Epithelial cell of proximal tubule (primary cell): ENCODE results near the gene MAEL. TPM values are rescaled to one million over a fixed set of nuclear protein-coding genes. Genes with fewer than 3 reads are reported as not detected.
A peak's percentile ranks its signal among the peaks of the same experiment; 100 is the strongest.

Experiments used
- DNase-seq: peaks from one replicate; pipeline ENCODE4 v3.0.0-alpha.2; 2011; ENCODE audit warnings: low read depth
- H3K4me3 ChIP-seq: 2 replicates; pipeline ENCODE4 v1.5.1; 2011; ENCODE audit warnings: low read depth, mild to moderate bottlenecking, low read length
- CTCF ChIP-seq: conservative IDR thresholded peaks from 2 replicates; pipeline ENCODE4 v1.5.1; 2012; ENCODE audit warnings: low read depth, mild to moderate bottlenecking, low read length
- total RNA-seq: library from RNA; depleted of rRNA; stranded (reverse); fragments of >200 nt; gene quantifications from 2 replicates; pipeline ENCODE4 v1.2.3, GENCODE V29; 2015

The MAEL gene
- total RNA-seq, 1 donor from 2014 or later: not detected

GRCh38 chr1:166951050-166951449 is 38.0 kb upstream of the MAEL start:
- DNase-seq: no peak
- H3K4me3 ChIP-seq: no peak overlapping the region
- TF ChIP-seq CTCF: no peak

- TF ChIP-seq CTCF: no peak
- no peak overlapping the region for H3K4me3 ChIP-seq
- no peak for DNase-seq
Measured at GRCh38 chr1:166952002-166952746, 36.9 kb upstream of the MAEL start.

- H3K4me3 ChIP-seq: no peak overlapping the region
- DNase-seq: no peak
- no peak for TF ChIP-seq CTCF
Measured at GRCh38 chr1:166953491-166953890, 35.6 kb upstream of the MAEL start.

- TF ChIP-seq CTCF: no peak
- H3K4me3 ChIP-seq: no peak overlapping the region
- DNase-seq: no peak
Measured at GRCh38 chr1:166956057-166956850, 32.8 kb upstream of the MAEL start.

- TF ChIP-seq CTCF: no peak
- no peak for DNase-seq
- no peak overlapping the region for H3K4me3 ChIP-seq
Measured at GRCh38 chr1:166956872-166957271, 32.2 kb upstream of the MAEL start.

GRCh38 chr1:166960858-166961474 is 28.1 kb upstream of the MAEL start:
- no peak overlapping the region for H3K4me3 ChIP-seq
- peak; percentile 90 for DNase-seq
- TF ChIP-seq CTCF: no peak
